Measurements from ENCODE around the gene SLC10A3.

SLC10A3 gene

DNA sequence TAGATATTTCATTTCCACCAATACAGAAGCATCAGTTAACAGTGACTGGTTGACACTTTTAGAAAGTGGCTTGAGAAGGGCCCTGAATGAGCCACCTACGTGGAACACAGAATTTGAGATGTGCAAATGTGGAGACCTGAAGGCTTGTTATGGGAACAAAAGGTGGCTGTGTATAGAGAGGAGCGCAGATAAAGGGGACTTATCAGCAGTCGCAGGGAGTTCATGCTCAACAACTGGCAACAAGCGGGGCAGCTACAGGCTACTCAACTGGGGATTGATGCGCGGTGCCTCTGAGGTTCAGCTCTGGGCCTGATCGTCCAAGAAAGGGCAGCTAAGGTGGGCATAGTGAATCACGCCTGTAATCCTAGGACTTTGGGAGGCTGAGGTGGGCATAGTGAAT is 29.0 kb upstream of the SLC10A3 start:
- H3K9me3 Mint-ChIP-seq = peaks cover 47% of the 10 kb centered on the region
- H3K4me3 Mint-ChIP-seq = no peak overlapping the region
- H3K36me3 Mint-ChIP-seq (ENCODE audit: low read depth) = peaks cover 5% of the 10 kb centered on the region
- TF ChIP-seq, protein P1, sequence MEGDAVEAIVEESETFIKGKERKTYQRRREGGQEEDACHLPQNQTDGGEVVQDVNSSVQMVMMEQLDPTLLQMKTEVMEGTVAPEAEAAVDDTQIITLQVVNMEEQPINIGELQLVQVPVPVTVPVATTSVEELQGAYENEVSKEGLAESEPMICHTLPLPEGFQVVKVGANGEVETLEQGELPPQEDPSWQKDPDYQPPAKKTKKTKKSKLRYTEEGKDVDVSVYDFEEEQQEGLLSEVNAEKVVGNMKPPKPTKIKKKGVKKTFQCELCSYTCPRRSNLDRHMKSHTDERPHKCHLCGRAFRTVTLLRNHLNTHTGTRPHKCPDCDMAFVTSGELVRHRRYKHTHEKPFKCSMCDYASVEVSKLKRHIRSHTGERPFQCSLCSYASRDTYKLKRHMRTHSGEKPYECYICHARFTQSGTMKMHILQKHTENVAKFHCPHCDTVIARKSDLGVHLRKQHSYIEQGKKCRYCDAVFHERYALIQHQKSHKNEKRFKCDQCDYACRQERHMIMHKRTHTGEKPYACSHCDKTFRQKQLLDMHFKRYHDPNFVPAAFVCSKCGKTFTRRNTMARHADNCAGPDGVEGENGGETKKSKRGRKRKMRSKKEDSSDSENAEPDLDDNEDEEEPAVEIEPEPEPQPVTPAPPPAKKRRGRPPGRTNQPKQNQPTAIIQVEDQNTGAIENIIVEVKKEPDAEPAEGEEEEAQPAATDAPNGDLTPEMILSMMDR (IDR thresholded peaks at IDR 0.05) = no peak
- no peak overlapping the region for H3K27ac Mint-ChIP-seq
- DNase-seq = no peak
- peaks cover 31% of the 10 kb centered on the region for H3K4me1 Mint-ChIP-seq
- peaks cover 4% of the 10 kb centered on the region for H3K27me3 Mint-ChIP-seq (ENCODE audit: low read depth, poor library complexity)

DNA sequence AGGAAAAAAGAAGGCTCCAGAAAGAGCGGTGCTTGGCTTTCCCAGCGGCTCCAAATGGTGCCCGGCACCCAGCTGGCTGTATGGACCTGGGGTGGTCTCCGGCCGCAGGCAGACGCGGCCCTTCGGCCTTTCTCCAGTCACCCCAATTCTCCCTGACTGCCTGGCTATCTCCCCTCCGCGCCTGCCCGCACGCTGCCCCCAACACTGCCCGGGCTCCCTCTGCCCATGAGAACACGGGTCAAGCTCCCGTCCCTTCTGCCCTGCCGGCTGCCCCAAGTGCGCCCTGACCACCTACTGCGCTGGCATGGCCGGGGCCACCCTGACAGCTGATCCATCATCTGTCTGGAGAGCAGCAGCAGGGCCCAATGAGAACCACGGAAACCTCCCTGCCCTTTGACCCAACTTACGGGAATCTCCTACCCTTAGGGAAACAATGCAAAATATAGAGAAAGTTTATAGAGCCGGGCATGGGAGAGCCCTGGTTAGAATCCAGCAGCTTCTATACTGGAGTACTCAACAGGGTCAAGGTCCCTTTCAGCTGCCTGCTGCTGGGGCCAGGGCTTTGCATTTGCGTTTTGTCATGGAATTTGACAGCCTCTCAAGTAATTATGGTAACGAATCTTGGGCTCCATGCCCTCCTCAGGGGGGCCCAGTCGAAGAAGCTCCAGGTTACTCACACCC is 26.8 kb upstream of the SLC10A3 start:
- H3K4me3 Mint-ChIP-seq = peak overlapping the region; percentile 81
- TF ChIP-seq, protein P1 (IDR thresholded peaks at IDR 0.05) = no peak

GRCh38 chrX:154516656-154517100 is 26.2 kb upstream of the SLC10A3 start:
- Mint-ChIP-seq H3K4me1 (peaks cover 38% of the 10 kb centered on the region), H3K36me3 (ENCODE audit: low read depth) (peaks cover 12% of the 10 kb centered on the region), H3K4me3 (peak overlapping the region; percentile 81), H3K9me3 (peaks cover 39% of the 10 kb centered on the region), H3K27me3 (ENCODE audit: low read depth, poor library complexity) (peaks cover 6% of the 10 kb centered on the region), H3K27ac (peak overlapping the region; percentile 99)
- TF ChIP-seq, protein P1 (IDR thresholded peaks at IDR 0.05) = no peak
- no peak for DNase-seq

More for the DNA sequence above, 26.8 kb upstream of the SLC10A3 start:
- Mint-ChIP-seq H3K4me1 (peaks cover 39% of the 10 kb centered on the region), H3K27me3 (ENCODE audit: low read depth, poor library complexity) (peaks cover 5% of the 10 kb centered on the region), H3K27ac (peak overlapping the region; percentile 71), H3K9me3 (peaks cover 44% of the 10 kb centered on the region), H3K36me3 (ENCODE audit: low read depth) (peaks cover 12% of the 10 kb centered on the region)
- peak; percentile 48 for DNase-seq

GRCh38 chrX:154515966-154516655 is 25.7 kb upstream of the SLC10A3 start, which contains the start of gene FAM3A:
Gene FAM3A (minus strand): TSS chrX:154516232. CDS start chrX:154515772, 460 bp downstream.
- Mint-ChIP-seq H3K4me1 (peaks cover 43% of the 10 kb centered on the region), H3K27me3 (ENCODE audit: low read depth, poor library complexity) (peaks cover 6% of the 10 kb centered on the region), H3K4me3 (peak within 1 kb of the TSS; percentile 82), H3K9me3 (peaks cover 41% of the 10 kb centered on the region), H3K36me3 (ENCODE audit: low read depth) (peaks cover 13% of the 10 kb centered on the region), H3K27ac (peak within 1 kb of the TSS; percentile 99)
- TF ChIP-seq, protein P1 (IDR thresholded peaks at IDR 0.05) = no peak
- peak; percentile 93 for DNase-seq

- Mint-ChIP-seq H3K4me3 (peak overlapping the region; percentile 82), H3K36me3 (ENCODE audit: low read depth) (peaks cover 19% of the 10 kb centered on the region), H3K27me3 (ENCODE audit: low read depth, poor library complexity) (peaks cover 2% of the 10 kb centered on the region), H3K4me1 (peaks cover 49% of the 10 kb centered on the region), H3K27ac (no peak overlapping the region), H3K9me3 (peaks cover 49% of the 10 kb centered on the region)
- TF ChIP-seq, protein P1 (IDR thresholded peaks at IDR 0.05) = no peak
- no peak for DNase-seq
These were observed 24.9 kb upstream of the SLC10A3 start for GRCh38 chrX:154515090-154515965.

All from nephron progenitor cell (in vitro differentiated cells).